H1 (cell line): ENCODE measurements around the gene BAZ2A.

Source experiments
- CHD1 ChIP-seq: IDR thresholded peaks from 2 replicates; pipeline ENCODE4 v1.6.1; 2012; ENCODE audit warnings: low read depth, low read length, improper control_type of control experiment
- CHD2 ChIP-seq: IDR thresholded peaks from 2 replicates; pipeline ENCODE4 v1.6.1; 2012; ENCODE audit warnings: low read length, improper control_type of control experiment
- CTCF ChIP-seq, 3 experiments: IDR thresholded peaks; 1 replicate in 2 of 3; 2 replicates in 1 of 3; pipeline versions ENCODE4 v1.5.1 to v1.6.1; 2011; ENCODE audit warnings: low read length in 3 of 3, mild to moderate bottlenecking in 3 of 3, inconsistent platforms in 2 of 3, low read depth in 1 of 3, moderate library complexity in 1 of 3; ENCODE audit not compliant: insufficient read depth in 1 of 3; ENCODE audit errors: control extremely low read depth in 1 of 3
- EP300 ChIP-seq, 2 experiments: IDR thresholded peaks; 1 replicate in 1 of 2; 2 replicates in 1 of 2; pipeline ENCODE4 v1.6.1; 2011 to 2012; ENCODE audit warnings: low read depth in 2 of 2, low read length in 2 of 2, mild to moderate bottlenecking in 2 of 2, borderline replicate concordance in 1 of 2, inconsistent platforms in 1 of 2, moderate library complexity in 1 of 2
- EZH2 ChIP-seq: fragments of 200-600 bp; sonication (generic); IDR thresholded peaks from 2 replicates; pipeline ENCODE4 v1.7.1; 2012; ENCODE audit warnings: low read depth, mild to moderate bottlenecking, moderate library complexity, low read length, inconsistent platforms; ENCODE audit not compliant: severe bottlenecking
- FOSL1 ChIP-seq: IDR thresholded peaks from 2 replicates; pipeline ENCODE4 v1.6.1; 2011; ENCODE audit warnings: mild to moderate bottlenecking, low read depth, low read length, moderate library complexity; ENCODE audit not compliant: insufficient read depth
- JUND ChIP-seq: IDR thresholded peaks from 2 replicates; pipeline ENCODE4 v1.6.1; 2011; ENCODE audit warnings: mild to moderate bottlenecking, improper control_type of control experiment, low read length
- KDM5A ChIP-seq: fragments of 200-600 bp; IDR thresholded peaks from 2 replicates; pipeline ENCODE4 v1.7.1; 2012; ENCODE audit warnings: mild to moderate bottlenecking, low read length, inconsistent platforms, mixed read lengths
- POLR2AphosphoS5 ChIP-seq: IDR thresholded peaks from 2 replicates; pipeline ENCODE4 v1.6.1; 2011; ENCODE audit warnings: low read depth, low read length
- RNF2 ChIP-seq: fragments of 200-900, 300-1000 bp; sonication (generic); IDR thresholded peaks from 2 replicates; pipeline ENCODE4 v1.7.1; 2016; ENCODE audit warnings: borderline replicate concordance, low read depth, mild to moderate bottlenecking, antibody characterized with exemption, low read length; ENCODE audit not compliant: poor library complexity, severe bottlenecking; ENCODE audit errors: missing control alignments
- SIX5 ChIP-seq: IDR thresholded peaks from 2 replicates; pipeline ENCODE4 v1.6.1; 2011; ENCODE audit warnings: mild to moderate bottlenecking, low read depth, low read length
- TAF1 ChIP-seq: IDR thresholded peaks from 2 replicates; pipeline ENCODE4 v1.6.1; 2011; ENCODE audit warnings: mild to moderate bottlenecking, low read depth, low read length
- TF ChIP-seq, protein P1 (sequence below): IDR thresholded peaks from 2 replicates; pipeline ENCODE4 v1.6.1; 2012; ENCODE audit warnings: low read length, inconsistent platforms

GRCh38 chr12:56585098-56585497 lies 45.0 kb downstream of the BAZ2A start:
- no peak for TF ChIP-seq CHD1
- TF ChIP-seq, protein P1, sequence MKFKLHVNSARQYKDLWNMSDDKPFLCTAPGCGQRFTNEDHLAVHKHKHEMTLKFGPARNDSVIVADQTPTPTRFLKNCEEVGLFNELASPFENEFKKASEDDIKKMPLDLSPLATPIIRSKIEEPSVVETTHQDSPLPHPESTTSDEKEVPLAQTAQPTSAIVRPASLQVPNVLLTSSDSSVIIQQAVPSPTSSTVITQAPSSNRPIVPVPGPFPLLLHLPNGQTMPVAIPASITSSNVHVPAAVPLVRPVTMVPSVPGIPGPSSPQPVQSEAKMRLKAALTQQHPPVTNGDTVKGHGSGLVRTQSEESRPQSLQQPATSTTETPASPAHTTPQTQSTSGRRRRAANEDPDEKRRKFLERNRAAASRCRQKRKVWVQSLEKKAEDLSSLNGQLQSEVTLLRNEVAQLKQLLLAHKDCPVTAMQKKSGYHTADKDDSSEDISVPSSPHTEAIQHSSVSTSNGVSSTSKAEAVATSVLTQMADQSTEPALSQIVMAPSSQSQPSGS = no peak
- TF ChIP-seq CTCF (IDR thresholded peaks at IDR 0.05; ENCODE audit: control extremely low read depth in 1 of 3, insufficient read depth in 1 of 3, low read depth in 1 of 3, low read length in 3 of 3) = no peak
- no peak for TF ChIP-seq CHD2
- TF ChIP-seq EP300 (IDR thresholded peaks at IDR 0.05; ENCODE audit: borderline replicate concordance in 1 of 2, low read depth in 2 of 2, low read length in 2 of 2) = no peak
- TF ChIP-seq EZH2 = no peak
- no peak for TF ChIP-seq RNF2
- no peak for TF ChIP-seq JUND
- TF ChIP-seq TAF1 = no peak
- TF ChIP-seq POLR2AphosphoS5 = no peak
- TF ChIP-seq KDM5A = no peak
- no peak for TF ChIP-seq FOSL1
- no peak for TF ChIP-seq SIX5
